H9 (cell line): Measurements from ENCODE around the gene DCLK2. TPM values are rescaled to one million over a fixed set of nuclear protein-coding genes. Genes with fewer than 3 reads are reported as not detected.

Source experiments
- DNase-seq: peaks from one replicate; pipeline ENCODE4 v3.0.0-alpha.2; 2017
- H2AFZ ChIP-seq: one replicate; pipeline ENCODE4 v1.6.1; 2013; ENCODE audit warnings: mild to moderate bottlenecking, low read length, control low read depth, moderate library complexity
- H2AK5ac ChIP-seq: 2 replicates; pipeline ENCODE4 v1.6.1; 2013; ENCODE audit warnings: low read length, control low read depth, mixed read lengths; ENCODE audit not compliant: insufficient read length
- H2BK120ac ChIP-seq: one replicate; pipeline ENCODE4 v1.6.1; 2013; ENCODE audit warnings: low read depth, mild to moderate bottlenecking, low read length, control low read depth, inconsistent platforms; ENCODE audit not compliant: poor library complexity, severe bottlenecking
- H2BK12ac ChIP-seq: 2 replicates; pipeline ENCODE4 v1.6.1; 2013; ENCODE audit warnings: low read length, control low read depth, mixed read lengths, low read depth; ENCODE audit not compliant: insufficient read length
- H2BK15ac ChIP-seq: 2 replicates; pipeline ENCODE4 v1.6.1; 2013; ENCODE audit warnings: low read depth, low read length, control low read depth
- H2BK20ac ChIP-seq: one replicate; pipeline ENCODE4 v1.6.1; 2013; ENCODE audit warnings: low read depth, mild to moderate bottlenecking, low read length, control low read depth, inconsistent platforms; ENCODE audit not compliant: poor library complexity, severe bottlenecking
- H2BK5ac ChIP-seq: 2 replicates; pipeline ENCODE4 v1.6.1; 2013; ENCODE audit warnings: low read length, control low read depth, mixed read lengths; ENCODE audit not compliant: insufficient read length
- H3K14ac ChIP-seq: 2 replicates; pipeline ENCODE4 v1.6.1; 2013; ENCODE audit warnings: low read length, control low read depth; ENCODE audit not compliant: insufficient read depth
- H3K18ac ChIP-seq: 2 replicates; pipeline ENCODE4 v1.6.1; 2013; ENCODE audit warnings: low read depth, mild to moderate bottlenecking, mixed read lengths, low read length, control low read depth; ENCODE audit not compliant: insufficient read length
- H3K23ac ChIP-seq: 2 replicates; pipeline ENCODE4 v1.6.1; 2013; ENCODE audit warnings: low read length, control low read depth, mixed read lengths, low read depth; ENCODE audit not compliant: insufficient read length
- H3K23me2 ChIP-seq: 2 replicates; pipeline ENCODE4 v1.6.1; 2013; ENCODE audit warnings: low read depth, mild to moderate bottlenecking, mixed read lengths, low read length, control low read depth; ENCODE audit not compliant: insufficient read length, poor library complexity, severe bottlenecking
- H3K27ac ChIP-seq: 2 replicates; pipeline ENCODE4 v1.5.1; 2013; ENCODE audit warnings: low read length, control low read depth, mixed read lengths, low read depth; ENCODE audit not compliant: insufficient read length
- H3K27me3 ChIP-seq: 2 replicates; pipeline ENCODE4 v1.6.1; 2013; ENCODE audit warnings: low read length, control low read depth, inconsistent platforms; ENCODE audit not compliant: insufficient read depth
- H3K4ac ChIP-seq: 2 replicates; pipeline ENCODE4 v1.6.1; 2013; ENCODE audit warnings: low read depth, mild to moderate bottlenecking, control low read depth, inconsistent platforms, low read length, moderate library complexity
- H3K4me1 ChIP-seq: 2 replicates; pipeline ENCODE4 v1.6.1; 2013; ENCODE audit warnings: low read length, control low read depth, inconsistent platforms; ENCODE audit not compliant: insufficient read depth
- H3K4me2 ChIP-seq: 2 replicates; pipeline ENCODE4 v1.6.1; 2013; ENCODE audit warnings: low read length, control low read depth, mixed read lengths; ENCODE audit not compliant: insufficient read length, insufficient read depth
- H3K56ac ChIP-seq: 2 replicates; pipeline ENCODE4 v1.6.1; 2013; ENCODE audit warnings: low read depth, mild to moderate bottlenecking, mixed read lengths, low read length, control low read depth; ENCODE audit not compliant: insufficient read length
- H3K79me1 ChIP-seq: 2 replicates; pipeline ENCODE4 v1.6.1; 2013; ENCODE audit warnings: low read depth, mild to moderate bottlenecking, moderate library complexity, low read length, control low read depth, inconsistent platforms; ENCODE audit not compliant: insufficient read depth, poor library complexity, severe bottlenecking
- H3K79me2 ChIP-seq: 2 replicates; pipeline ENCODE4 v1.6.1; 2013; ENCODE audit warnings: low read length, control low read depth, inconsistent platforms; ENCODE audit not compliant: insufficient read depth
- H3K9ac ChIP-seq: 2 replicates; pipeline ENCODE4 v1.6.1; 2013; ENCODE audit warnings: low read length, control low read depth, mixed read lengths; ENCODE audit not compliant: insufficient read length; ENCODE audit errors: extremely low read depth
- H3K9me3 ChIP-seq: one replicate; pipeline ENCODE4 v1.6.1; 2013; ENCODE audit warnings: low read depth, low read length, inconsistent platforms; ENCODE audit not compliant: control insufficient read depth
- H3T11ph ChIP-seq: one replicate; pipeline ENCODE4 v1.6.1; 2013; ENCODE audit warnings: mild to moderate bottlenecking, low read length, control low read depth, inconsistent platforms
- H4K20me1 ChIP-seq: one replicate; pipeline ENCODE4 v1.6.1; 2013; ENCODE audit not compliant: control insufficient read depth, insufficient read length, insufficient read depth
- H4K5ac ChIP-seq: 2 replicates; pipeline ENCODE4 v1.6.1; 2013; ENCODE audit warnings: low read depth, mild to moderate bottlenecking, mixed read lengths, low read length, control low read depth; ENCODE audit not compliant: insufficient read length
- H4K8ac ChIP-seq: replicated peaks from 2 replicates; pipeline ENCODE4 v1.6.1; 2013; ENCODE audit warnings: low read length, control low read depth, mixed read lengths, low read depth; ENCODE audit not compliant: insufficient read length
- H4K91ac ChIP-seq: 2 replicates; pipeline ENCODE4 v1.6.1; 2013; ENCODE audit warnings: low read depth, mild to moderate bottlenecking, moderate library complexity, mixed read lengths, low read length, control low read depth; ENCODE audit not compliant: insufficient read length
- H3K27ac Mint-ChIP-seq, 3 experiments: 2 replicates in 2 of 3; 3 replicates in 1 of 3; pipeline ENCODE4 v1.8.0; 2020 to 2021; ENCODE audit warnings: mixed read lengths in 3 of 3, mild to moderate bottlenecking in 1 of 3, moderate library complexity in 1 of 3
- H3K27me3 Mint-ChIP-seq: 2 replicates; pipeline ENCODE4 v1.8.0; 2021; ENCODE audit warnings: low read depth, mild to moderate bottlenecking, moderate library complexity, mixed read lengths
- H3K36me3 Mint-ChIP-seq, 3 experiments: 2 replicates in 2 of 3; 3 replicates in 1 of 3; pipeline ENCODE4 v1.8.0; 2020 to 2021; ENCODE audit warnings: low read depth in 3 of 3, mixed read lengths in 3 of 3; ENCODE audit not compliant: insufficient read depth in 1 of 3
- H3K4me1 Mint-ChIP-seq, 2 experiments: 2 replicates each; pipeline ENCODE4 v1.8.0; 2020; ENCODE audit warnings: mixed read lengths in 2 of 2
- H3K4me3 Mint-ChIP-seq, 2 experiments: 2 replicates in 1 of 2; 3 replicates in 1 of 2; pipeline ENCODE4 v1.8.0; 2020 to 2021; ENCODE audit warnings: mild to moderate bottlenecking in 2 of 2, mixed read lengths in 2 of 2, moderate library complexity in 1 of 2
- H3K9me3 Mint-ChIP-seq, 2 experiments: 2 replicates in 1 of 2; 3 replicates in 1 of 2; pipeline ENCODE4 v1.8.0; 2020; ENCODE audit warnings: mild to moderate bottlenecking in 2 of 2, mixed read lengths in 2 of 2, moderate library complexity in 1 of 2
- WGBS: extraction: QIAGEN DNeasy Blood & Tissue Kit; methylation state at CpG from one replicate; pipeline ENCODE4 v1.1.7; 2013; ENCODE audit warnings: missing lambda C conversion rate, low lambda C conversion rate, mixed read lengths; ENCODE audit not compliant: insufficient read length; ENCODE audit errors: extremely low coverage; 5-methylcytosine and 5-hydroxymethylcytosine counted together
- total RNA-seq: library from RNA; stranded (reverse); gene quantifications from 2 replicates; pipeline ENCODE4 v1.2.1, GENCODE V29; 2021
- TF ChIP-seq, protein P1 (sequence below): fragments of 200-600 bp; sonication (generic); conservative IDR thresholded peaks from 3 replicates; pipeline ENCODE4 v1.8.0; 2021; ENCODE audit warnings: antibody characterized with exemption, mild to moderate bottlenecking

DCLK2 gene
- total RNA-seq, 1 experiment from 2014 or later, result 0.33 TPM

DNA sequence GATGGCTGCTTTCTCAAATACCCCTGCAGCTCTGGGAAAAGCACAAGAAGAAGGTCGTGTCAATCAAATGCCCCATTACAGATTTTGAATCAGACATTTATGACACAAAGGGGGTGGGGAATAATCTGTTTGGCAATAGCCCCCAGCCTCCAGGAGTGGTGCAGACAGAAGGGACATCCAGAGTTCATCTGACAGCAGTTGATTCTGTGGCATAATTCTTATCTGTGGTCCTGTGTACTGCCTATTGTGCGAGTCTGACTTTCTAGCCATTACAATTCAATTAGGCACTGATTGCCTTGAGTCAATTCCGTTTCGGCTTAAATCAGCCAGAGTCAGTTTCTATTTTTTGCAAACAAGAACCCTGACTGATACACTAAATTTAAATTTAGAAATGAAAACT, 28.6 kb upstream of the DCLK2 start:
- Histone ChIP-seq H3K23me2 (no peaks in the 10 kb centered on the region), H2AFZ (no peak overlapping the region), H4K5ac (no peak overlapping the region), H3K9me3 (no peaks in the 10 kb centered on the region), H3K23ac (no peak overlapping the region), H3K4me2 (no peak overlapping the region), H3K4ac (no peak overlapping the region), H2BK120ac (no peak overlapping the region), H2BK12ac (no peak overlapping the region), H4K20me1 (no peaks in the 10 kb centered on the region), H4K8ac (no peak overlapping the region), H3K79me1 (no peaks in the 10 kb centered on the region), H3K56ac (no peak overlapping the region), H3T11ph (no peak overlapping the region), H3K9ac (no peak overlapping the region), H3K27me3 (no peaks in the 10 kb centered on the region), H3K4me1 (no peaks in the 10 kb centered on the region), H3K18ac (no peak overlapping the region), H2BK5ac (no peak overlapping the region), H3K79me2 (no peaks in the 10 kb centered on the region), H2BK15ac (no peak overlapping the region), H2AK5ac (no peak overlapping the region), H2BK20ac (no peak overlapping the region), H3K27ac (no peak overlapping the region), H4K91ac (no peak overlapping the region), H3K14ac (no peak overlapping the region)
- TF ChIP-seq, protein P1, sequence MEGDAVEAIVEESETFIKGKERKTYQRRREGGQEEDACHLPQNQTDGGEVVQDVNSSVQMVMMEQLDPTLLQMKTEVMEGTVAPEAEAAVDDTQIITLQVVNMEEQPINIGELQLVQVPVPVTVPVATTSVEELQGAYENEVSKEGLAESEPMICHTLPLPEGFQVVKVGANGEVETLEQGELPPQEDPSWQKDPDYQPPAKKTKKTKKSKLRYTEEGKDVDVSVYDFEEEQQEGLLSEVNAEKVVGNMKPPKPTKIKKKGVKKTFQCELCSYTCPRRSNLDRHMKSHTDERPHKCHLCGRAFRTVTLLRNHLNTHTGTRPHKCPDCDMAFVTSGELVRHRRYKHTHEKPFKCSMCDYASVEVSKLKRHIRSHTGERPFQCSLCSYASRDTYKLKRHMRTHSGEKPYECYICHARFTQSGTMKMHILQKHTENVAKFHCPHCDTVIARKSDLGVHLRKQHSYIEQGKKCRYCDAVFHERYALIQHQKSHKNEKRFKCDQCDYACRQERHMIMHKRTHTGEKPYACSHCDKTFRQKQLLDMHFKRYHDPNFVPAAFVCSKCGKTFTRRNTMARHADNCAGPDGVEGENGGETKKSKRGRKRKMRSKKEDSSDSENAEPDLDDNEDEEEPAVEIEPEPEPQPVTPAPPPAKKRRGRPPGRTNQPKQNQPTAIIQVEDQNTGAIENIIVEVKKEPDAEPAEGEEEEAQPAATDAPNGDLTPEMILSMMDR, result no peak
- Mint-ChIP-seq H3K27ac (no peak overlapping the region), H3K4me3 (no peak overlapping the region), H3K9me3 (no peaks in the 10 kb centered on the region), H3K36me3 (no peaks in the 10 kb centered on the region), H3K27me3 (no peaks in the 10 kb centered on the region), H3K4me1 (peaks cover 5 to 9% of the 10 kb centered on the region in 2 experiments)
- DNase-seq, result no peak
- no CpG with 5 or more reads among the region's 4 CpGs for WGBS
